Activated CD4-positive, alpha-beta T cell treated with anti-CD3 and anti-CD28 coated beads, Interleukin-2, amount 50 U/mL, for 48 hours (primary cell): Measurements from ENCODE around the gene PDE8B.

Experiments
- DNase-seq, 2 experiments: peaks; one replicate each; pipeline ENCODE4 v3.0.0-alpha.2; 2020

The PDE8B gene

DNA sequence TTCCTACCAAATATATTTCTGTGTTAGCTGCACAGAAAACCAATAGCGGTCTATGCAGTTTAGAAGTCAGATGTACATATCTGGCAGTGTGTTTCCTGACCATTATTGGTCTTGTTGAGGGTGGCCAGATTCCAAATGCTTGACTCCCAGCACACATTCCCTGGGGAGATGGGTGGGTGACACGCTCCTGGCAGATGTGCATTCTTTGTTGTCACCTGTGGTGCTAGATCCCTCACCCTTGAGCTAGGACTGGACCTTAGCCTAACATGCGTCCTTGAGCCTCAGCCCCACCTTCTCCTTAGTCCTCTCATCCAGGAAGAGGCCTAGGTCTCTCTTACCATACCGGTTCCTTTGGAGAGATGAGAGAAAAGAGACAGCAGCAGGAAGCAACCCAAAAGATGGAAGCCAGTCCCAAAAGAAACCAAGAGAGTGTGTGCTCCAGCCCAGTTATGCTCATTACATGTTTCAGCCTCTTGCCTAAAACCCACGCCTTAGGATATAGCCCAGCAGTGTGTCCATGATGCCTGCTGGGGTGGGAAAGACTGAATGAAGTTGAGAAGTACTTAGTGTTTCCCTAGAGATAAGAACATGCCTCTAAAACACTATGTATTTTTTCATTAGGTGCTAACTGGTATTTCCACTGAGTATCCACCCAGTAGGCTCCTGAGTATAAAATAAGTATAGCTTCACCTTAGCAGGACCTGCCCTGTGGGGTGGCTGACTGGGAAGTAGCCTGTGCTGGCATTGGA, 116.7 kb downstream of the PDE8B start:
- DNase-seq = no peak

DNA sequence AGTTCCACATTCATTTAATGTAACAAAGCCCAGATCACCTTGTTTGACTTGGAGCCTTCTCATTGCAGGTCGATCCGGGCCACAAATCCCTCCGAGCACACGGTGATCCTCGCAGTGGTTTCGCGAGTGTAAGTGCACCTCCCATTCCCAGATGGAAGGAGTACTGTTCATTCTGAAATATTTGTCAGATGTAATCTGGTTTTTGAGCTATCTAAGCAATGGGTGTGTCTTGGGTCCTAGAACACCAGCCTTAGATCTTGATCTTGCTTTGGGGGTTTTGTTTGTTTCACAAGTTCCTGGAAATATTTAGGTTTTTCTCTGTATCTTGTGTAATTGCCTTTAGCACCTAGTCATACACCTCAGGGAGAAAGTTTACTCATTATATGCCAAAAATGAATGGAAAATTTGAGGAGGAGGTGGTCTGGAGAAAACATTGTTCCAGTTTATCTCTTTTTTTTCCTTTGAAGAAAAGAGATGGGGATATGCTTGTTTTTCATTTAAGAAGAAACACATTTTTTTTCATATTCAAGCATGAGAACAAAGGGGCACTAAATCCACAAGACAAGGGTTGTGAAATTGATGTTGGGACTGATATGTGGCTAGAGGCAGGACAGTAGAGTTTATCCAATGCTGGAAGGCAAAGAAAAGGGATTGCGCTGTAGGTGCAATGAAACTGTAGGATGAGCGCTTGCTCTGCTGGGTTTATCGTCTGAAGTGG, 118.6 kb downstream of the PDE8B start:
- DNase-seq = no peak

DNA sequence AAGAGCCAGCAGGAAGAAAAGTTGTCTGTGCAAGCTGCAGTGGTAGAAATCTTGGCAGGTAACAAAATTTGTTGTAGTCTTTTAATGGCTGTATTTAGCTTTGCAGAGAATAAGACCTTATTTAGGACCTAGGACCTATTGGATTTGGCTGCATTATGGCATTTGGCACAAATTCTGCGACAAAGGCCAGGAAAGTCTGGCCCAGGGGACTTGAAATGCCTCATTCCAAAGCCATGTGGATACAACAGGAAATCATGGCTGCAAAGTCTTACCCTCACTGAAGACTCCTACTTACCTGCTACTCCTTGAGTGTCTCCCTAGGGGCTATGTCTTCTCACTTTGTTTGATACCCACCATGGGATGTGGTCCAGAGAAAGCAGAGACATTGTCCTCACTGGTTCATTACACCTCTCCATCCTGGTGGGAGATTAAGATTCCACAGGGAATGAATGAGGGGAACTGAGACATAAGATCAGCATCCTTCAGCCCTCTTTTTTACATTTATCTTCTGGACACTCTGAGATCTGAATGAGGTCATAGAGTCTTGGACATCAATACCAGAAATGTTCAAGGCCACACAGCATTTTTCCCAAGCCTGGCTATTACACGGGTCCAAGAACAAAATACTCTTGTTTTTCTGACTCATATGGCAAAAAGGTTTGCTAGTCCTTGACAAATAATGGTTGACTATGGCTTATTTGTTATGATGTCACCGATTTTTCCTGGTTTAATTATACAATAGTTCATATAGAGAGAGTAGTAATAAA, 119.4 kb downstream of the PDE8B start:
- DNase-seq = no peak

DNA sequence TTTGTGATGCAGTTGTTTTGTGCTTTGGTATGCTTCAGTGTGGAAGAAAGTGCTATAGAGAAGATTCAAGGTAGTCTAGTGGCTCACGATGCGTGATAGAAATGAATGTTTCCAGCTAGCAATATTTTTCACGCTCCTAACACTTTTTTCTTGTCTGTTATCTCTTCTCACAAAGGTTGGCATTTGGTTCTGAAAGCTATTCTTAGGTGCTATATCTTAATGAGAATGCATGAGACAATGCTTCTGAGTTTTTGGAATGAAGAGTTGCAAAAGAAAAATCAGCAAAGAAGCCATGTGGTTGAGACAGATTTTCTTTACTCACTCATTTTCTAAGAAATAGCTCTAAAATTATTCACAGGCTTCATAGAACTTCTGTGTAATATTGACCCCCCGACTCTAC, 122.6 kb downstream of the PDE8B start:
- no peak for DNase-seq

DNA sequence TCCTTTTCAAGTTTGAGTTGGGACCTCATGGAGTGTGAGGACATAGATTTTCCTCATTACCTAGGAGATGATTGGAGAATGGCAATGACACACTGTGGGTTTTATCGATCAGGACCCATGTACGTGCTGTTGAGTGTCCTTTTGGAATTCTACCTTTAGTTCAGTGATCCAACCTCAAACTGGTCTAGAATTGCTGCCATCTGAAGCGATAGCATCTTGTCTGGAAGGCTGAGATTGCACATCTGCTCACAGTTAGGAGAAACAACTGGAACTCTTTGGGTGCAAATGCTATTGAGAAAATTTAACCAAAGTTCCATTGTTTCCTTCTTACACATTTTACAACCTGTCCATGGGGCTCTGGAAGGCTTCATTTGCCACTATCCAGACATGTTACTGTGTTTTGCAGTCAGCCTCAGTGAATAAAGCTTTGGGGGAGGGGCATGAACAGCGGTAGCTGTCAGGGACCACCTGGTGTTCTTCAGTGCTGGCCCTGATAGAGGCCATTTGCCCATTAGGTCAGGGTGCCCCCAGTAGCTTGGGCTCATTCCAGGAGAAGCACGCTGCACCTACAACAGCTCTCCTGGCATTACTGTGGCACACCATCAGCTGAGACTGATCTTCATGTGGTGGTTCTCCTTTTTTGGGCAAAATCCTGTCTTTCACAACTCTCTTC, 123.1 kb downstream of the PDE8B start:
- no peak for DNase-seq

DNA sequence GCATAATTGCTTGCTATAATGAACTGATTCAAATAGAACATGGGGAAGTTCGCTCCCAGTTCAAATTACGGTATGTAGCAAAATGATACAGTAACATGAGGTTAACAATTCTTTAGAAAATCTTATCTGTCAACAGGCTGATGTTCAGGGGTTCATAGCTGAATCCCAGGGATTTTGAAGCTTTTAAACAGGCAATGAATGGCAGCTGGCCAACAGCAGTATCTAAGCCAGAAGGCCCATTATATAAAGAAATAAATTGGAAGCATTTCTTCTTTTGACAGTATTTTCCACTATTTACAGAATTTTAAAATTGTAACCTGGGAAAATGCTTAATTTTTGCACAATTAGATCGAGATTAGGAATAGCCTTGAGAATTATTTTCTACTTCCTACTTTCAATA, 126.8 kb downstream of the PDE8B start:
- no peak for DNase-seq

DNA sequence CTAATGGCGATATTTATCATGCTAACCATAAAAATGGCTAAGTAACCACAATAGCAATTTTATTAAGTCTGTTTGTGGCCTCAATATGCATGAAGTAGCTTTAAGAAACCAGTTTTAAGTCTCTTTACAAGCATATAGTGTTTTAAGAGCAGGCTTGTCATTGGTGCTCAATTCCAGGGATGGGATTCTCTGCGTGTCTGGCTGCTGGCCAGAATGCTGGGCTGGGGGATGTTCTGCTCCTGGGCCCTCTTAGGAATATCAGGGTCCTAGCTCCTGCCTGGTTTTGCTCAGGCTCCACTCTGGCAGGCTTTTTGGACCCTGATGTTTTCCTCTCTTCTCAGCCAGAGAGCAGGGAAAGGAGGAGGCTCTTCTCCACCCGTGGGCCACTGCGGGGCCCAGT, 127.2 kb downstream of the PDE8B start:
- DNase-seq = no peak

DNA sequence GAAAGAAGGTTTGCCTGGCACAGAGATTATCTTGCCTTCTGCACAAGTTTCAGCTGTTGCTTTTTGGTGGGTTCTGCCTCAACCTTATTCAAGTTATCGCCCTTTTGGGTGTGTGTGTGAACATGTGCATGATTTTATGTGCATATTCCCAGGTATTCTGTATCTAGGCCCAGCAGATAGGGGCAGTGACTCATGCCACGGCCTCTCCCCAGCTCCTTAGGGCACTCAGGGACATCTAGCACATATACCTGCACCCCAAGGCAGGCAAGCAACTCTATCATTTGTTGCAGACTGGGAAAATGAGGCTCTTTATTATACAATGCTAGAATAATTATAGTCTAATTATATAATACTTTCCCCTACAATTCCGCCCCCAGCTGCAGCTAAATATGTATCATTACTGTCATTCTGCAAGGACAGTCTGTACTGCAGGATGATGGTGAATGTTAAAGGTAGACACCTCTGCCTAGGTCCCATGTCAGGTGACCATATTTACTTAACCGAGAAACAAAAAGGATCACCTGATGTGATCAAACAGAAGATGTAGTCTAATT, 128.9 kb downstream of the PDE8B start:
- DNase-seq = no peak

DNA sequence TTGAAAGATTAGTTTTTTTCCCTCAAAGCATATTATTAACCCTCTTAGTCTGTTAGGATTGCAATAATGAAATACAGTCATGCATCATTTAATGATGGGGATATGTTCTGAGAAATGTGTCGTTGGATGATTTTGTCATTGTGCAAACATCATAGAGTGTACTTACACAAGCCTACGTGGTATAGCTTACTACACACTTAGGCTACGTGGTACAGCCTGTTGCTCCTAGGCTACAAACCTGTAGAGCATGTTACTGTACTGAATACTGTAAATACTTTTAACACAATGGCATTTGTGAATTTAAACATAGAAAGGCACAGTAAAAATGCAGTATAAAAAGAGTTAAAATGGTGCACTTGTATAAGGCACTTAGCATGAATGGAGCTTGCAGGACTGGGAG, 132.7 kb downstream of the PDE8B start:
- no peak for DNase-seq

DNA sequence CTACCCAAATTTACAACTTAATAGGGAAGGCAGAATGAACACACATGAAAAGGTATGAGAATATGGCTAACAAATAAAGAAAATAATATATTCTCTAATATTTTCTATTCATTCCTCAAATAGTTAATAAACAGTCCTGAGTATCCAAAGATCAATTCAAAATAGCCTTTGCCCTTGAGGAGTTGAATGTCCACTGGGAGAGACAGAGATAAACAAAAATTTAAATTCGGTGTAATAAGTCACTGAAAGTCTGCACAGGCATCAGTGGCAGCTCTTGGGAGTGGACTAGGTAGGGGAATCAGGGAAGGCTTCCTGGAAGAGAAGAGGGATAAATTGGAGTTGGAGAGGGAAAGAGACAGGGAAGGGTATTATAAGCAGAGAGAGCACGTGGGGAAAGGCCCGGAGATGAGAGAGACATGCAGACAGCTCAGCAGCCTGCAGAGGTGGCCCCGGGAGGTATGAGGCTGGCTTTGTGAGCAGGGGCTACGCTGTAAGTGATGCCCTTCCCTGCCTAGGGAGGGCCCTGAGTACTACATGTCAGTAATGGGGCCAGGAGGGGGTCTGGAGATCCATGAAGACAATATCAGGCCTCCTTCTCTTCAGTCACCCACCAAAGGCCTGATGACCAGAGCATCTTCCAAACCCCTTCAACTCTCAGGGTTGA, 137.1 kb downstream of the PDE8B start:
- no peak for DNase-seq

DNA sequence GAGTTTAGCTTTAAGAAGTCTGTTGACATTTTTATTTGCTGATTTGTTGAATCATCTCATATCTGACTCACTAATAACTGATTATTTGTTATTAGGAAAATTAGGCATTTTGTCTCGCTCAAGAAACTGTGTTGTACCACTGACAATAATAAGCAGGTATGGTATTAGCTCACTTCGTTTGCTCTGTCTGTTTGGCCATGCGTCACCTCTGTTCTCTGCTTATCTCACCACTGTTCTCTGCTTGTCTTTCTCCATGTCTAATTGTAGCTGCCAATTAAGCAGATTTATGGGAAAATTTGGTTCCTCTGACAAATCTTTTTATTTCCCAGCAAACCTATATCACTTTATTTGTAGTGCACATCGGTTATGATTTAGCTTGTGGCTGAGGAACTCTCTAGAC, 142.8 kb downstream of the PDE8B start:
- DNase-seq = no peak

DNA sequence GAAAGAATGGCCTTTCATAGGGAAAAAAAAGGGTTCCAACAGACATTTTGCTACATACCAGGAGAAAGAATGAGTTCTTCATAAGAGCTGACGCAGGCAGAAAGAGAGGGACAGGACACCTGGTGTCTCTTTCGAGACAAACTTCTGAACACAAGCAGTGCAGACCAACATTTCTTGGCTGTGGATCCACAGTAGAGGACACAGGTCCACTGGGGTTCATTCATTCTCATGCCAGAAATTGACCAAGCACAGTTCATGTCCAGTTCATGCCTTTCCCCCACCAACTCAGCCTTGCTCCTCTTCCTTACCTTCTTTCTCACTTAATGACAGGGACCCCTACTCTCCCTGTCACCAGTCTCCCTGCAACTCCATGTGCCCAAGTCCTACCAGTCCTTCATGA, 144.0 kb downstream of the PDE8B start:
- no peak for DNase-seq

DNA sequence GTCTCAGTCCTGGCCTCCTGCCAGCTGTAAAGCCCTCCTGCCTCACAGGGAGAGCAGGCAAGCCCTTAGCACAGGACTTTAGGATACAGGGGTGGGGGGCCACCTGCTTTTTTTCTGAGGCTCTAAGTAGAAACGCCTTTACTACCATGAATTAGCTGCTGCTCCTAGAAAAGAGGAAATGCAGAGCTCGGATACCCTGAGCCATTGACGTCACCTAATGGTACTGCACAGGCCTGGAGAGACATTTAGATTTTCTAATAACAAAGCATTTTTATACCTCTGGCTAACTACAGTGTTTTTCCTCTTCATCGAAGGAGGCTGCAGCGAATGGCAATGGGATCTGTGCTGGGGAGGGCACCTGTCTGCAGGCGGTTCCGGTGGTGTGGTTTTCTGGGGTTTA, 144.6 kb downstream of the PDE8B start:
- no peak for DNase-seq

DNA sequence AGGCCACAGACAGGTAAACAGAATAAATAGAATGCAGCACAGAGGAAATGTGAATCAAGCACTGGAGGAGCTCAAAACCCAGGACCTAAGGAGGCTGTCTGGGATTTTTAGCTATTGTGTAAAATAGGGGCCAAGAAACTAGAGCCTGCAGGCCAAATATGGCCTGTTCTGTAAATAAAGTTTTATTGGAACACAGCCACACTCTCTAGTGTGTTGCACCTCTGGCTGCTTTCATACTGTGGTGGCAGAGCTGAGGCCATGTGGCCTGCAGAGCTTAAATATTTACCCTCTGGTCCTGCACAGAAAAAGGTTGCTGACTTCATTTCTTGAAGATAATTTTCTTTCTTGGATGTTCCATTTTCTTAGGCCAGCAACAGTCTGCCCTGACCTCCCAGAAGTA, 145.3 kb downstream of the PDE8B start:
- no peak for DNase-seq

DNA sequence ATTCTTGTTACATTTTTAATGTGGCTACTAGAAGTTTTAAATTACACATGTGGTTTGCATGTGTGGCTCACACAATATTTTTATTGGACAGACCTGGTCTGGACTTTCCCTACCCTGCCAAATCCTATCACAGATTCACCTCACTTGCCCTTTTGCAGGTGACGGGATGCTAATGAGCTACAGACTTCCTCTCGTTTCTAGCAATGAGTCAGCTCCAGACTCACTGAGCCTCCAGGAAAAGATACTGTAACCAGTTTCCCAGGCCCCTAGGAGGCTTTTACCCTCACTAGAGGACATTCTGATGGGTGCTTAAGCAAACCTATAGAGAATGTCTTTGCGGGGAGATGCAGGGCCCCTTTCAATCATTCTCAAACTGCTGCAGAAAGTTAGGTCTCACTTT, 146.3 kb downstream of the PDE8B start:
- DNase-seq = peak; percentile 37 to 58

DNA sequence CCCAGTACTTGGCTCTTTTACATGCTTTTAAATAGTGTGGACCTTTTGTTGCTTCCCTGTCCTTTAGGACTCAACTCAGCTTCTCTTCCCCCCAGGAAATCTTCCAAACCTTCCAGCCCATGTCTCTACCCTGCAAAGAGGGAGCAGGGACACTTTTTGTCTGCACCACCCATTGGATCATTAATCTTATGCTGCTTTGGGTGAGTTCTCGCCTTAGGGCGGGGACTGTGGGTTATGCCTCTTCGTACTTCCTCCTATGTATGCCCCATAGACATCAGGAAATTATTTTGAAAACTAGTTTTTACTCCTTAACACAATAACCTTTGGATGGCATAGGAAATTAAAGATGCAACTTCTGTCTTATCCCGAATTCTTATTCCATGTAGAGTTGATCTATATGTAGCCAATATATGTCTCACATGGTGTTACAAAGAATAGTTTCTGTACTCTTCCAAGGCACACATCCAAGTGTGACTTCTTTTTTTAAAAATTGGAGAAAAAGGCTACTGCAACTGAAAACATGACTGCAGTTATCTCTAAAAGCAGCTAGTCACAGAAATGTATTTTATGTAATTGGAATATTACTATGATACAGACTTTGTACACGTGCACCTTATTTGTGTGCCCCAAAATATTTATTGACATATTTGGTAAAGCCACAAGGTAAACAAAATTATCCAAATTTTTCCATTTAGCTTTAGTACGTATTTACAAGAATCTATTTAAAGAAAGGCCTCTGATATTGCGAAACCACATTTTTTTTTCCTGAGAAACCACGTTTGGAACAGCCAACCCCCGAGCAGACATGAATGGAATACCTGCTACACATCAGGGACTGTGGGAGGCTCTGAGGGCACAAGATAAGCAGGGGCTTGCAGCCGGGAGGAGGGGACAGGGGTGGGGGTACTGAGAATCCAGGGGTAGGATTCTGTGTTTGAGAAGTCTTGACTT, 148.1 kb downstream of the PDE8B start:
- DNase-seq = no peak

DNA sequence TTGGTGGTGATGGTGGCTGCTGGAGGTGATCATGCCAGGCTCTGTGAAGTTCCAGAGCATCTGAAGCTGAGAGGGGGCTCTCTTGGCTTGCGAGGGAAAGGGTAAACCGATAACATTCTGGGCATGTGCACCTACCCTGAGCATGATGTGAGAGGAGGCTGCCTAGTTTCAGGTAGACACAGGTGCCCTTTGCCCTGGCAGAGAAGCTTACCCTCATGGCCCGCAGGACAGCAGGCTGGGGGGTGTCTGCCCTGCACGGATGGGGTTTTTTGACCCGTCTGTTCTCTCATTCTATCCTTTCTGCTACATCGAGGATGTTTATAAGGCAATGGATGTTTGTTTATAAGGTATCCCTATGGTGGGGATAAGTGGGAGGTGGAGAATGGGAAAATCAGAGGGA, 148.8 kb downstream of the PDE8B start:
- no peak for DNase-seq

DNA sequence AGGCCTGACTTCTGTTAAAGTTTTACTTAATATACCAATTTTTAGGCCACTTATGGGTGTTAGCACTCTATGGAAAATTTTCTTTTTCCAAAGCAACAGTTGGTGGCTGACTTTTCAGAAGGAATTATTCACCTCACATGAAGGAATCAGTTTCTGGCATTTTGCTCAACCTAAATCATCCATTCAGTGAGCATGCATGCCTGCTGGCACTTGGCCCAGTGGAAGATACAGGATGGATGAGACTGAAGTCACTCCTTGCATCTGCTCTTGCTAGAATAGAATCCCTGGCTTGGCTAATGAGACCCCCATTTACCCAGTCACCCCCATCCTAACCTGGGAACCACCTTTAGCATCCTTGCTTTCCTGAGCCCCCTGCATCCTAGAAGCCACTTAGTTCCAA, 149.9 kb downstream of the PDE8B start:
- DNase-seq = no peak

DNA sequence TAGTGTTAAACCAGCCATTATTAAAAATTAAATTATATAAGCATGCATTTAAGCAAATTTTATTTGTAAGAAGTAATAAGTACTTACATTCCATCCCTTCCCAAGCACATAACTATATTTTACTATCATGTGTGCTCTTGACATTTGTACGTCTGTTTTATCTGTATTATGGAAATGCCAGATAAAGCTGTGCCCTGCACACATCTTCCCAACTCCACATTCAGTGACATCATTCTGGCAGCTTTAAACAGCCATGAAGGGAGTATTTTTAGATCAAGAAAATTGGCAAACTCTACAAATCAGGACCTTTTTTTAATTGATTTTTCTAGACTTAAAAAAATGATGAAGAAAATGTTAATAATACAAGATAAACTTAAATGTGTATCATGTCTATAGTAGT, 150.5 kb downstream of the PDE8B start:
- DNase-seq = no peak

DNA sequence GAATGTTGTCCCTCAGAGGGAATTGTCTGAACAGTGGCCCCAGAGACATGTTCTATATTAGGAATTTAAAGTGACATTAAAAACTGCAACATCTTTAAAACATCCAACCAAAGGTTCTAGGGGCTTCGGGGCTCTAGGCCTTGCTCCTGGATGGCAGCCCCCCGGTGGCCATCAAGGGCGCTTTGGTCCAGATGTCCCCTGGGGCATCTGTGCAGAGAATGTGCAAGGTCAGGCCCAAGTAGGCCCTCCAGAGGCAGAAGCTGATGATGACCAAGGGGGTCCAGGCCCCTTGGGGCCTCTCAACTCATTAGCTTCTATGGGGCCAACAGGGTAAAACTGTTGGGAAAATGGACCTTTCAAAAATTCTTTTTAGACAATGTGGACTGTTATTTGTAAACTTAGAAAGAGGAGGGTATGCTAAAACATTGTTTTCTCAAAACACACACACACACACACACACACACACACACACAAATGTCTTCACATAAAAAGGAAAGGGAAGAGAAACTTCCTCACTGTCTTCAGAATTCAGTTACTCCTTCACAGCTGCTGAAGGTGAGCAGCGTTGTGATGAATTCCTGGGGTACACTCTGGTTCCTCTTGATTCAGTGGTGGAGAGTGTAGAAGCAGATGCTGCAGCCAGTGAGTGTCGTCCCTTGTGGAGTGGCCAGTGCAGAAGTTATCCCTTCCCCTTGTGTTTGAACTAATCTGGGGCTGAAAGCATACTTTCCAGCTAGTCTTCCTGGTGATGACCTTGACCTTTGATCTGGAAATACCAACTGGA, 156.4 kb downstream of the PDE8B start:
- DNase-seq = no peak
